SU-DHL-6 (cell line): ENCODE measurements around the gene TPK1.

ENCODE experiments used
- H2AFZ ChIP-seq: fragments of 200-600 bp; sonication (generic); 2 replicates; pipeline ENCODE4 v1.6.1; 2014; ENCODE audit warnings: low read depth, mild to moderate bottlenecking, moderate library complexity, mixed read lengths, antibody characterized with exemption, low read length; ENCODE audit not compliant: severe bottlenecking
- H3F3A ChIP-seq: fragments of 200-600 bp; shearing (Covaris generic); 2 replicates; pipeline ENCODE4 v1.6.0; 2016; ENCODE audit warnings: antibody characterized with exemption, mild to moderate bottlenecking; ENCODE audit not compliant: insufficient read depth
- H3K27ac ChIP-seq: fragments of 200-600 bp; sonication (generic); 2 replicates; pipeline ENCODE4 v1.5.1; 2016; ENCODE audit warnings: low read depth, mild to moderate bottlenecking, low read length, moderate library complexity, mixed read lengths
- H3K27me3 ChIP-seq: fragments of 200-600 bp; sonication (generic), shearing (Covaris generic); 2 replicates; pipeline ENCODE4 v1.6.0; 2014; ENCODE audit warnings: mild to moderate bottlenecking, low read length
- H3K36me3 ChIP-seq: fragments of 200-600 bp; sonication (generic); 2 replicates; pipeline ENCODE4 v1.6.1; 2014; ENCODE audit warnings: mild to moderate bottlenecking, low read length, mixed read lengths
- H3K4me2 ChIP-seq: fragments of 300-600, 200-600 bp; shearing (Covaris generic), sonication (generic); 2 replicates; pipeline ENCODE4 v1.6.0; 2014; ENCODE audit warnings: low read length, low read depth, mild to moderate bottlenecking; ENCODE audit not compliant: poor library complexity, severe bottlenecking
- H3K4me3 ChIP-seq: fragments of 200-600 bp; sonication (generic); 2 replicates; pipeline ENCODE4 v1.5.1; 2014; ENCODE audit warnings: antibody characterized with exemption, low read length, mild to moderate bottlenecking, mixed read lengths; ENCODE audit not compliant: insufficient read depth, poor library complexity, severe bottlenecking
- H3K79me2 ChIP-seq: fragments of 200-600 bp; sonication (generic); 2 replicates; pipeline ENCODE4 v1.6.1; 2014; ENCODE audit warnings: mild to moderate bottlenecking, low read length, moderate library complexity; ENCODE audit not compliant: insufficient read depth
- H3K9ac ChIP-seq: fragments of 200-600 bp; sonication (generic); 2 replicates; pipeline ENCODE4 v1.7.0; 2014; ENCODE audit warnings: mild to moderate bottlenecking, low read length
- H3K9me2 ChIP-seq: fragments of 200-600 bp; sonication (generic); replicated peaks from 2 replicates; pipeline ENCODE4 v1.6.1; 2014; ENCODE audit warnings: low read length; ENCODE audit not compliant: insufficient read depth
- H3K9me3 ChIP-seq: fragments of 200-600 bp; sonication (generic); 2 replicates; pipeline ENCODE4 v1.6.1; 2014; ENCODE audit warnings: low read length, mixed read lengths; ENCODE audit not compliant: insufficient read depth
- H4K20me1 ChIP-seq: fragments of 200-600 bp; sonication (generic); 2 replicates; pipeline ENCODE4 v1.6.1; 2014; ENCODE audit warnings: low read depth, mild to moderate bottlenecking, antibody characterized with exemption, low read length, moderate library complexity, mixed read lengths
- EZH2phosphoT487 ChIP-seq: fragments of 200-600 bp; sonication (generic), shearing (Covaris generic); conservative IDR thresholded peaks from 2 replicates; pipeline ENCODE4 v1.6.1; 2018; ENCODE audit warnings: mild to moderate bottlenecking, antibody characterized with exemption, low read length, moderate library complexity, mixed read lengths
- TF ChIP-seq, protein P1 (sequence below): fragments of 200-600 bp; sonication (generic); IDR thresholded peaks from one replicate; pipeline ENCODE4 v1.5.1; 2017; ENCODE audit warnings: antibody characterized with exemption, mild to moderate bottlenecking, low read length, moderate library complexity; ENCODE audit not compliant: insufficient read depth, poor library complexity, severe bottlenecking

TPK1 gene

DNA sequence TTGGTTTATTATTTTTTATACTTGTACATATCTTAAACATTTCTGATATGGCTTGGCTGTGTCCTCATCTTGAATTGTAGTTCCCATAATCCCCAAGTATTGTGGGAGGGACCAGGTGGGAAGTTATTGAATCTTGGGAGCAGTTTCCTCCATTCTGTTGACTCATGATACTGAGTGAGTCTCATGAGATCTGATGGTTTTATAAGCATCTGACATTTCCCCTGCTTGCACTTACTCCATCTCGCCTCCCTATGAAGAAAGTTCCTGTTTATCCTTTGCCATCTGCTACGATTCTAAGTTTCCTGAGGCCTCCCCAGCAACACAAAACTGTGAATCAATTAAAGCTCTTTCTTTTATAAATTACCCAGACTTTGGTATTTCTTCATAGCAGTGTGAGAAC, 207.7 kb downstream of the TPK1 start:
- H3K36me3 ChIP-seq: no peaks in the 10 kb centered on the region
- H3K79me2 ChIP-seq: no peaks in the 10 kb centered on the region
- H3K9me3 ChIP-seq: no peaks in the 10 kb centered on the region
- H3K27me3 ChIP-seq: no peaks in the 10 kb centered on the region
- H3K4me2 ChIP-seq: no peak overlapping the region
- no peaks in the 10 kb centered on the region for H3K9me2 ChIP-seq
- H3K4me3 ChIP-seq: no peak overlapping the region
- TF ChIP-seq, protein P1, sequence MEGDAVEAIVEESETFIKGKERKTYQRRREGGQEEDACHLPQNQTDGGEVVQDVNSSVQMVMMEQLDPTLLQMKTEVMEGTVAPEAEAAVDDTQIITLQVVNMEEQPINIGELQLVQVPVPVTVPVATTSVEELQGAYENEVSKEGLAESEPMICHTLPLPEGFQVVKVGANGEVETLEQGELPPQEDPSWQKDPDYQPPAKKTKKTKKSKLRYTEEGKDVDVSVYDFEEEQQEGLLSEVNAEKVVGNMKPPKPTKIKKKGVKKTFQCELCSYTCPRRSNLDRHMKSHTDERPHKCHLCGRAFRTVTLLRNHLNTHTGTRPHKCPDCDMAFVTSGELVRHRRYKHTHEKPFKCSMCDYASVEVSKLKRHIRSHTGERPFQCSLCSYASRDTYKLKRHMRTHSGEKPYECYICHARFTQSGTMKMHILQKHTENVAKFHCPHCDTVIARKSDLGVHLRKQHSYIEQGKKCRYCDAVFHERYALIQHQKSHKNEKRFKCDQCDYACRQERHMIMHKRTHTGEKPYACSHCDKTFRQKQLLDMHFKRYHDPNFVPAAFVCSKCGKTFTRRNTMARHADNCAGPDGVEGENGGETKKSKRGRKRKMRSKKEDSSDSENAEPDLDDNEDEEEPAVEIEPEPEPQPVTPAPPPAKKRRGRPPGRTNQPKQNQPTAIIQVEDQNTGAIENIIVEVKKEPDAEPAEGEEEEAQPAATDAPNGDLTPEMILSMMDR: no peak
- no peak for TF ChIP-seq EZH2phosphoT487
- H2AFZ ChIP-seq: no peak overlapping the region
- H3K27ac ChIP-seq: no peak overlapping the region
- no peaks in the 10 kb centered on the region for H4K20me1 ChIP-seq
- H3K9ac ChIP-seq: no peak overlapping the region
- no peaks in the 10 kb centered on the region for H3F3A ChIP-seq

DNA sequence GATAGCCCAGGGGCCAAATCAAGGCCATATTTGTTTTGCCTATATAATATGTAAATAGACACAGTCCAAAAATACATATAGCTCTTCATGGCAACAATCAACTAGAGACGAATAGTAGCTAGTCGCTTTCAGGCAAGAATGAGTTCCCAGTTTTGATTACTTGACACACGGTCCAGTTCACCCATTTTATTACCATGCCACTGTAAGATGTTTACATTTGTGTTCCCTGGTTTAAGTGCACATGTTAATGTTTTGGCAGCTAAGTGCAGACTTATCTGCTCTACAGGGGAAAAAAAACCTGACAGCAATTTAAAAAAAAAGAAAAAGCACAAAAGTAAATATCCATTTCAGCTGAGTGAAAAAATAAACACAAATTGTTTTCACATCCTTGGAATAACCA, 213.1 kb downstream of the TPK1 start:
- no peaks in the 10 kb centered on the region for H3K9me2 ChIP-seq
- no peaks in the 10 kb centered on the region for H3K79me2 ChIP-seq
- no peaks in the 10 kb centered on the region for H3K36me3 ChIP-seq
- TF ChIP-seq, protein P1: no peak
- no peak for TF ChIP-seq EZH2phosphoT487
- H3K4me3 ChIP-seq: no peak overlapping the region
- H3K9me3 ChIP-seq: no peaks in the 10 kb centered on the region
- no peaks in the 10 kb centered on the region for H4K20me1 ChIP-seq
- H2AFZ ChIP-seq: no peak overlapping the region
- H3K27me3 ChIP-seq: no peaks in the 10 kb centered on the region
- H3K9ac ChIP-seq: no peak overlapping the region
- no peak overlapping the region for H3K4me2 ChIP-seq
- no peaks in the 10 kb centered on the region for H3F3A ChIP-seq
- H3K27ac ChIP-seq: no peak overlapping the region

DNA sequence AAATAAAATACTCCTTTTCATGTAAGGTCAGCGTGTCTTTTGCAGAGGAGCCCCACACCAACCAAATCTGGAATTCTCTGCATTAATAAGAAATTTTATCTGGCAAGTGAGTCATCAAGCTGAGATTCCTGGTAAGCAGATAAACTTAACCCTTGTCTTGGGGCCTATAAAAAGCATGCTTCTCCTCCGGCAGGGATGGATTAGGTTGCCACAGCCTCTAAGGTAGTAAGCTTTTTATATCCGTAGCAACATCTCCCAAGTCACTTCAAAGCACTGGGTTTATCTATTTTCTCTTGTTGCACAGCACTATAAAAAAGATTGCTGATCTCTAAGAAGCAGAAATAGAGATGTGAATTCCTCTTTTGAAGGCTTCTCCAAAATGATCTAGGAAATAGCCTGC, 229.6 kb downstream of the TPK1 start:
- Histone ChIP-seq H3K36me3 (no peaks in the 10 kb centered on the region), H3K79me2 (no peaks in the 10 kb centered on the region), H3F3A (no peaks in the 10 kb centered on the region), H3K4me2 (no peak overlapping the region), H3K9me2 (no peaks in the 10 kb centered on the region), H2AFZ (no peak overlapping the region), H3K9ac (no peak overlapping the region), H3K27ac (no peak overlapping the region), H3K4me3 (no peak overlapping the region), H4K20me1 (no peaks in the 10 kb centered on the region), H3K27me3 (no peaks in the 10 kb centered on the region), H3K9me3 (no peaks in the 10 kb centered on the region)
- TF ChIP-seq EZH2phosphoT487: no peak
- TF ChIP-seq, protein P1: no peak
